PC-9 (cell line): Measurements from ENCODE around the gene HPX. TPM values are rescaled to one million over a fixed set of nuclear protein-coding genes. Genes with fewer than 3 reads are reported as not detected.

Source experiments
- BruUV-seq: library from RNA; stranded (reverse); fragments of 400-500 nt; replicated peaks from 2 replicates; lab custom pipeline; 2021; lab: Mats Ljungman, UMichigan
- CTCF ChIA-PET: fragments of 300-600 bp; sonication (Branson Sonifier 250); formaldehyde crosslinking; loops from one replicate; lab custom pipeline; 2022; ENCODE audit warnings: antibody characterized with exemption; lab: Charles Lee
- POLR2A ChIA-PET: fragments of 300-600 bp; sonication (Branson Sonifier 250); formaldehyde crosslinking; loops from one replicate; lab custom pipeline; 2022; ENCODE audit warnings: antibody characterized with exemption; ENCODE audit not compliant: unreplicated experiment; lab: Charles Lee
- DNase-seq, 2 experiments: peaks; one replicate each; pipeline versions ENCODE4 v3.0.0 to v3.0.0-alpha.2; 2015 to 2022; ENCODE audit warnings: mixed read lengths in 1 of 2
- H2AFZ ChIP-seq: fragments of 200-600 bp; sonication (generic); 2 replicates; pipeline ENCODE4 v1.8.1; 2017; ENCODE audit warnings: antibody characterized with exemption
- H3F3A ChIP-seq: fragments of 200-600 bp; sonication (generic); 2 replicates; pipeline ENCODE4 v1.8.1; 2017; ENCODE audit warnings: antibody characterized with exemption, mild to moderate bottlenecking, low read depth; ENCODE audit not compliant: insufficient read depth
- H3K27ac ChIP-seq: fragments of 200-600 bp; sonication (generic); 2 replicates; pipeline ENCODE4 v1.6.1; 2016; ENCODE audit warnings: mixed run types
- H3K27me3 ChIP-seq: fragments of 200-600 bp; sonication (generic); 2 replicates; pipeline ENCODE4 v1.6.1; 2016; ENCODE audit warnings: low read depth, mixed run types; ENCODE audit not compliant: insufficient read depth
- H3K36me3 ChIP-seq: fragments of 200-600 bp; sonication (generic); 2 replicates; pipeline ENCODE4 v1.6.1; 2016; ENCODE audit warnings: low read depth, mixed run types
- H3K4me1 ChIP-seq: fragments of 200-600 bp; sonication (generic); replicated peaks from 2 replicates; pipeline ENCODE4 v1.6.1; 2016; ENCODE audit warnings: mixed run types; ENCODE audit not compliant: insufficient read depth
- H3K4me2 ChIP-seq: fragments of 200-600 bp; sonication (generic); 2 replicates; pipeline ENCODE4 v1.6.1; 2017; ENCODE audit warnings: mixed run types
- H3K4me3 ChIP-seq: fragments of 200-600 bp; sonication (generic); 2 replicates; pipeline ENCODE4 v1.6.1; 2016; ENCODE audit warnings: mixed run types
- H3K79me2 ChIP-seq: fragments of 200-600 bp; sonication (generic); 2 replicates; pipeline ENCODE4 v1.6.1; 2017; ENCODE audit warnings: low read depth, mixed run types
- H3K9me2 ChIP-seq: fragments of 200-600 bp; sonication (generic); 2 replicates; pipeline ENCODE4 v1.8.1; 2017; ENCODE audit warnings: mild to moderate bottlenecking; ENCODE audit not compliant: insufficient read depth
- H3K9me3 ChIP-seq: fragments of 200-600 bp; sonication (generic); 2 replicates; pipeline ENCODE4 v1.8.1; 2016; ENCODE audit warnings: low read depth; ENCODE audit not compliant: insufficient read depth
- H4K20me1 ChIP-seq: fragments of 200-600 bp; sonication (generic); 2 replicates; pipeline ENCODE4 v1.8.1; 2017; ENCODE audit not compliant: insufficient read depth
- EZH2 ChIP-seq: fragments of 200-600 bp; sonication (generic); IDR thresholded peaks from 2 replicates; pipeline ENCODE4 v1.8.0; 2017; ENCODE audit warnings: antibody characterized with exemption, low read depth
- intact Hi-C: fragments of 100-400 bp; cut with micrococcal nuclease; formaldehyde crosslinking; loops from one replicate; pipeline ENCODE4 v1.10.0; 2022; ENCODE audit not compliant: unreplicated experiment
- total RNA-seq: library from RNA; stranded (reverse); gene quantifications from 2 replicates; pipeline ENCODE4 v1.2.3, GENCODE V29; 2021
- TF ChIP-seq, protein P1 (sequence below): fragments of 200-600 bp; sonication (generic); conservative IDR thresholded peaks from 2 replicates; pipeline ENCODE4 v1.6.1; 2017; ENCODE audit warnings: mixed run types, antibody characterized with exemption, mild to moderate bottlenecking, moderate library complexity

The HPX gene
- total RNA-seq, 1 experiment from 2014 or later, result 0.68 TPM

DNA sequence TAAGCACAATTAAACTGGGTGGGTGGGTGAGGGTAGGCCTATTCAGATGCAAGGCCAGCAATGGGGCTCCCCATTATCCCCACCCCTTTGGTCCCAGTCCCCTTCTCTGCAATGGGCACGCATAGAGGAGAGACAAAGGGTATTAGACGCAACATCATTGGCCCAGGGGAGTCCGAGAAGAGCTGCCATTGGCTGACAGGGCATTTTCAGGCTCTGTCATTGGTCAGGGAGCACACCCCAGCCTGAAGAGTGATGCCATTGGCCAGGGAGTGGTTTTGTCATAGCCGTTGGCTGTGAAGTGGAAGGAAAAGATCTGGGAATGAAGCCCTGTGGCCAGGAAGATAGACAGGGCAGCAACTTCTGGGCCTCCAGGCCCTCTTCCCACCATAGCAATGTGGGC is 35.8 kb upstream of the HPX start:
- no peak for DNase-seq
- Histone ChIP-seq H3K27ac (no peak overlapping the region), H3K4me2 (no peak overlapping the region), H3K9me2 (no peaks in the 10 kb centered on the region), H3F3A (peaks cover 18% of the 10 kb centered on the region), H3K36me3 (no peaks in the 10 kb centered on the region), H3K4me1 (0 out of 2 replicates have a peak, but pooled peaks cover 7% of the 10 kb centered on the region), H4K20me1 (no peaks in the 10 kb centered on the region; the same call in 1 of the 2 replicates), H2AFZ (no peak overlapping the region), H3K9me3 (no peaks in the 10 kb centered on the region), H3K27me3 (no peaks in the 10 kb centered on the region), H3K4me3 (no peak overlapping the region), H3K79me2 (peaks cover 25% of the 10 kb centered on the region)
- no TSS peak for BruUV-seq
- no peak for TF ChIP-seq EZH2
- TF ChIP-seq, protein P1, sequence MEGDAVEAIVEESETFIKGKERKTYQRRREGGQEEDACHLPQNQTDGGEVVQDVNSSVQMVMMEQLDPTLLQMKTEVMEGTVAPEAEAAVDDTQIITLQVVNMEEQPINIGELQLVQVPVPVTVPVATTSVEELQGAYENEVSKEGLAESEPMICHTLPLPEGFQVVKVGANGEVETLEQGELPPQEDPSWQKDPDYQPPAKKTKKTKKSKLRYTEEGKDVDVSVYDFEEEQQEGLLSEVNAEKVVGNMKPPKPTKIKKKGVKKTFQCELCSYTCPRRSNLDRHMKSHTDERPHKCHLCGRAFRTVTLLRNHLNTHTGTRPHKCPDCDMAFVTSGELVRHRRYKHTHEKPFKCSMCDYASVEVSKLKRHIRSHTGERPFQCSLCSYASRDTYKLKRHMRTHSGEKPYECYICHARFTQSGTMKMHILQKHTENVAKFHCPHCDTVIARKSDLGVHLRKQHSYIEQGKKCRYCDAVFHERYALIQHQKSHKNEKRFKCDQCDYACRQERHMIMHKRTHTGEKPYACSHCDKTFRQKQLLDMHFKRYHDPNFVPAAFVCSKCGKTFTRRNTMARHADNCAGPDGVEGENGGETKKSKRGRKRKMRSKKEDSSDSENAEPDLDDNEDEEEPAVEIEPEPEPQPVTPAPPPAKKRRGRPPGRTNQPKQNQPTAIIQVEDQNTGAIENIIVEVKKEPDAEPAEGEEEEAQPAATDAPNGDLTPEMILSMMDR, result no peak
- intact Hi-C loops, result loop anchor here (10.0 kb wide), 1 partner anchor 128 kb away; the partner anchor contains the start of genes ILK and RRP8
- POLR2A ChIA-PET, result interaction anchor here (0.6 kb wide), 1 partner anchor 9 kb away, joined by 11 read pairs; no protein-coding TSS in a partner anchor
- CTCF ChIA-PET, result no interaction called here

DNA sequence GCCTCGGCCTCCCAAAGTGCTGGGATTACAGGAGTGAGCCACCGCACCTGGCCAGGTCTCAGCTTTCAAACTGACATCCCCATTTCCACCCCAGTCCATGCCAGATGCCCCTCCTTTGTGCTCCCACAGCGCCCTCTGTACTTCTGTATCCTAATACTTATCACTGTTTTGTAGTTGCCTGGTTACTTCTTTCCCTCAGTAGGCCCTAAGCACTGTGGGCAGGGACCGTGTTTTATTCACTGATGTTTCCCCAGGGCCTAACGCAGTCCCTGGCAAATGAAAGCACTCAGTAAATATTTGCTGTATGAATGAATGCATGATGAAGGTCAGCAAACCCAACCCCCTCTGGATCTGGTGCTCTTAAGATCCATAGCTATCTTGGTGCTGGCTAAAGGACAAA is 35.1 kb upstream of the HPX start:
- ChIA-PET CTCF (no interaction called here), POLR2A (interaction anchor here (0.7 kb wide), 1 partner anchor 208 kb away, joined by 6 read pairs; no protein-coding TSS in a partner anchor)
- Histone ChIP-seq H3K4me1 (0 out of 2 replicates have a peak, but pooled peaks cover 7% of the 10 kb centered on the region), H3K4me3 (no peak overlapping the region), H3K27ac (no peak overlapping the region), H3F3A (peaks cover 18% of the 10 kb centered on the region), H2AFZ (no peak overlapping the region), H3K79me2 (peaks cover 21% of the 10 kb centered on the region), H3K27me3 (no peaks in the 10 kb centered on the region), H4K20me1 (no peaks in the 10 kb centered on the region; the same call in 1 of the 2 replicates), H3K9me3 (no peaks in the 10 kb centered on the region), H3K36me3 (no peaks in the 10 kb centered on the region), H3K4me2 (no peak overlapping the region), H3K9me2 (no peaks in the 10 kb centered on the region)
- TF ChIP-seq, protein P1, result no peak
- no peak for TF ChIP-seq EZH2
- BruUV-seq, result no TSS peak
- DNase-seq, result no peak
- intact Hi-C loops, result loop anchor here (10.0 kb wide), 1 partner anchor 129 kb away; the partner anchor contains the start of genes ILK and RRP8

GRCh38 chr11:6474806-6475500 is 34.2 kb upstream of the HPX start:
- intact Hi-C loops, result loop anchor here (10.0 kb wide), 1 partner anchor 130 kb away; the partner anchor contains the start of genes ILK and RRP8
- ChIA-PET CTCF (interaction anchor here (0.6 kb wide), 1 partner anchor 144 kb away, joined by 4 read pairs; the partner anchor contains the start of gene TPP1), POLR2A (no interaction called here)
- Histone ChIP-seq H3K36me3 (no peaks in the 10 kb centered on the region), H3F3A (peaks cover 18% of the 10 kb centered on the region), H3K27ac (peak overlapping the region; percentile 68; the same call in 1 of the 2 replicates), H3K4me3 (peak overlapping the region; percentile 56; the same call in 1 of the 2 replicates), H3K4me2 (peak overlapping the region; percentile 81), H3K9me3 (no peaks in the 10 kb centered on the region), H3K27me3 (no peaks in the 10 kb centered on the region), H2AFZ (no peak overlapping the region), H4K20me1 (no peaks in the 10 kb centered on the region), H3K79me2 (peaks cover 11% of the 10 kb centered on the region), H3K9me2 (no peaks in the 10 kb centered on the region), H3K4me1 (0 out of 2 replicates have a peak, but pooled peaks cover 2% of the 10 kb centered on the region)
- no TSS peak for BruUV-seq
- DNase-seq, result no peak
- no peak for TF ChIP-seq EZH2
- TF ChIP-seq, protein P1, result no peak
